PC-3 (cell line): ENCODE results near the gene CST11. TPM values are rescaled to one million over a fixed set of nuclear protein-coding genes. Genes with fewer than 3 reads are reported as not detected.

ENCODE experiments used
- ATAC-seq: fragments of 200-7000 bp; cut with Tn5 transposase; 2 replicates; pipeline ENCODE4 v1.9.1; 2020; ENCODE audit warnings: mild to moderate bottlenecking, moderate library complexity
- BruUV-seq: library from RNA; stranded (reverse); fragments of 400-500 nt; replicated peaks from 2 replicates; lab custom pipeline; 2021; lab: Mats Ljungman, UMichigan
- CTCF ChIA-PET: fragments of 300-600 bp; sonication (Branson Sonifier 250); formaldehyde crosslinking; loops from one replicate; lab custom pipeline; 2022; ENCODE audit warnings: antibody characterized with exemption; lab: Charles Lee
- POLR2A ChIA-PET: fragments of 300-600 bp; sonication (Branson Sonifier 250); formaldehyde crosslinking; loops from one replicate; lab custom pipeline; 2022; ENCODE audit warnings: antibody characterized with exemption; ENCODE audit not compliant: unreplicated experiment; lab: Charles Lee
- DNase-seq: peaks from one replicate; pipeline ENCODE4 v3.0.0-alpha.2; 2015
- H2AFZ ChIP-seq: fragments of 300-600 bp; sonication (generic); 2 replicates; pipeline ENCODE4 v1.6.0; 2016; ENCODE audit warnings: antibody characterized with exemption, low read length
- H3F3A ChIP-seq: fragments of 300-600 bp; sonication (generic); one replicate; pipeline ENCODE4 v1.6.0; 2017; ENCODE audit warnings: antibody characterized with exemption, low read length, control low read depth, mild to moderate bottlenecking; ENCODE audit not compliant: unreplicated experiment
- H3K27ac ChIP-seq: fragments of 300-600 bp; sonication (generic); 2 replicates; pipeline ENCODE4 v1.5.1; 2016; ENCODE audit warnings: mild to moderate bottlenecking, low read length
- H3K27me3 ChIP-seq: fragments of 300-600 bp; sonication (generic); 2 replicates; pipeline ENCODE4 v1.6.1; 2016; ENCODE audit warnings: low read length, mixed read lengths
- H3K36me3 ChIP-seq: fragments of 300-600 bp; sonication (generic); 2 replicates; pipeline ENCODE4 v1.6.1; 2016; ENCODE audit warnings: low read depth, mixed run types, low read length, mixed read lengths
- H3K4me1 ChIP-seq: fragments of 300-600 bp; sonication (generic); 2 replicates; pipeline ENCODE4 v1.5.1; 2016; ENCODE audit warnings: low read length; ENCODE audit not compliant: insufficient read depth
- H3K4me2 ChIP-seq: fragments of 300-600 bp; sonication (generic); 2 replicates; pipeline ENCODE4 v1.6.0; 2016; ENCODE audit warnings: low read length
- H3K4me3 ChIP-seq: fragments of 300-600 bp; sonication (generic); 2 replicates; pipeline ENCODE4 v1.5.1; 2016; ENCODE audit warnings: mild to moderate bottlenecking, low read length, mixed read lengths
- H3K79me2 ChIP-seq: fragments of 300-600 bp; sonication (generic); 2 replicates; pipeline ENCODE4 v1.6.1; 2017; ENCODE audit warnings: low read length, mixed read lengths
- H3K9ac ChIP-seq: fragments of 300-600 bp; sonication (generic); 2 replicates; pipeline ENCODE4 v1.6.0; 2016; ENCODE audit warnings: mild to moderate bottlenecking, low read length
- H3K9me2 ChIP-seq: fragments of 300-600 bp; sonication (generic); replicated peaks from 2 replicates; pipeline ENCODE4 v1.6.1; 2016; ENCODE audit warnings: mixed run types, low read length, mixed read lengths
- H3K9me3 ChIP-seq: fragments of 300-600 bp; sonication (generic); 2 replicates; pipeline ENCODE4 v1.6.1; 2016; ENCODE audit warnings: low read length, mixed read lengths
- H4K20me1 ChIP-seq: fragments of 300-600 bp; sonication (generic); 2 replicates; pipeline ENCODE4 v1.6.1; 2016; ENCODE audit warnings: low read length, mixed read lengths
- CTCF ChIP-seq: fragments of 300-600 bp; sonication (generic); conservative IDR thresholded peaks from 2 replicates; pipeline ENCODE4 v1.5.1; 2017; ENCODE audit warnings: antibody characterized with exemption, low read depth, mild to moderate bottlenecking, low read length
- EZH2 ChIP-seq: fragments of 300-600 bp; sonication (generic); IDR thresholded peaks from one replicate; pipeline ENCODE4 v1.6.1; 2017; ENCODE audit warnings: antibody characterized with exemption, mild to moderate bottlenecking, low read length; ENCODE audit not compliant: unreplicated experiment
- EZH2phosphoT487 ChIP-seq: fragments of 300-600 bp; sonication (generic); IDR thresholded peaks from 2 replicates; pipeline ENCODE4 v1.6.1; 2018; ENCODE audit warnings: mild to moderate bottlenecking, antibody characterized with exemption, low read length, borderline replicate concordance
- intact Hi-C: fragments of 100-400 bp; cut with micrococcal nuclease; formaldehyde crosslinking; loops from 2 replicates; pipeline ENCODE4 v1.9.0; 2023
- total RNA-seq: library from RNA; depleted of rRNA; stranded (reverse); fragments of >200 nt; gene quantifications from 2 replicates; pipeline ENCODE4 v1.2.3, GENCODE V29; 2014

The CST11 gene
- total RNA-seq, 1 experiment from 2014 or later, result not detected

DNA sequence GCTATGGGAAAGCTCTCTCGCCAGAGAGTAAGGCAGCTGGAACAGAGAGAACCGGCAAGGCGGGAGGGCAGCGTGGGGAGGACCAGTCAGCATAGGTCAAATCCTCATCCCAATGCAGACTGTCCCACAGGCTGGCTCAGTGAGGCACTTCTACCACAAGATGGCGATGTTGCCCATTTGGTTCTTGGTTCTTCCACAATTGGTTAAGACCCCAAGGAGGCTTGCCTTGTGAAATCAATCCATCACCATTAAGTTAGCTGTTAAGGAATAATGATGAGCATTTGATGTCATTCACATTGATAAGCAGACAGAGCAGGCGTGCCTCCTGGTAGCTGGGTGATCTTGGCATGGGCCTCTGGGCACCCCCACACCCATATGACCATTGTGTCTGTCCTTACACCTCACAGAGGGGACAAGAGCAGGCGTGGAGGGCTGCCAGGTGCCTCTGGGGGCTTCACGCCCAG, 10.8 kb downstream of the CST11 start:
- H3K4me3 ChIP-seq, result no peak overlapping the region
- no peaks in the 10 kb centered on the region for H3K9me3 ChIP-seq
- H3K4me2 ChIP-seq, result no peak overlapping the region
- H3K79me2 ChIP-seq, result no peaks in the 10 kb centered on the region
- no peaks in the 10 kb centered on the region; the same call in 1 of the 2 replicates for H3K27me3 ChIP-seq
- H3K9me2 ChIP-seq, result no peaks in the 10 kb centered on the region
- CTCF ChIA-PET, result interaction anchor here (0.6 kb wide), 1 partner anchor 92 kb away, joined by 3 read pairs; no protein-coding TSS in a partner anchor
- H4K20me1 ChIP-seq, result no peaks in the 10 kb centered on the region
- H3K36me3 ChIP-seq, result no peaks in the 10 kb centered on the region
- TF ChIP-seq EZH2, result no peak
- peak; percentile 97 for TF ChIP-seq CTCF
- TF ChIP-seq EZH2phosphoT487, result no peak
- H2AFZ ChIP-seq, result no peak overlapping the region
- DNase-seq (peak; percentile 94), ATAC-seq (peak; percentile 87)
- intact Hi-C loops, result loop anchor here (1.0 kb wide), 1 partner anchor 164 kb away; no protein-coding TSS in a partner anchor
- H3F3A ChIP-seq, result no peaks in the 10 kb centered on the region
- BruUV-seq, result no TSS peak
- no peak overlapping the region for H3K9ac ChIP-seq
- peaks cover 10% of the 10 kb centered on the region for H3K4me1 ChIP-seq
- POLR2A ChIA-PET, result no interaction called here
- no peak overlapping the region for H3K27ac ChIP-seq

GRCh38 chr20:23440004-23440403, 12.7 kb downstream of the CST11 start:
- H3K9me2 ChIP-seq, result no peaks in the 10 kb centered on the region
- no peaks in the 10 kb centered on the region for H3F3A ChIP-seq
- no peak overlapping the region for H3K4me3 ChIP-seq
- ChIA-PET CTCF (no interaction called here), POLR2A (no interaction called here)
- no peaks in the 10 kb centered on the region for H3K4me1 ChIP-seq
- H3K27me3 ChIP-seq, result peaks cover 8% of the 10 kb centered on the region
- no peaks in the 10 kb centered on the region for H3K79me2 ChIP-seq
- intact Hi-C loops, result no loop called here
- DNase-seq (no peak), ATAC-seq (no peak)
- no peaks in the 10 kb centered on the region for H3K36me3 ChIP-seq
- H2AFZ ChIP-seq, result no peak overlapping the region
- H3K27ac ChIP-seq, result no peak overlapping the region
- TF ChIP-seq EZH2phosphoT487 (no peak), EZH2 (no peak), CTCF (no peak)
- no peak overlapping the region for H3K9ac ChIP-seq
- no TSS peak for BruUV-seq
- no peak overlapping the region for H3K4me2 ChIP-seq
- H4K20me1 ChIP-seq, result no peaks in the 10 kb centered on the region
- no peaks in the 10 kb centered on the region for H3K9me3 ChIP-seq

DNA sequence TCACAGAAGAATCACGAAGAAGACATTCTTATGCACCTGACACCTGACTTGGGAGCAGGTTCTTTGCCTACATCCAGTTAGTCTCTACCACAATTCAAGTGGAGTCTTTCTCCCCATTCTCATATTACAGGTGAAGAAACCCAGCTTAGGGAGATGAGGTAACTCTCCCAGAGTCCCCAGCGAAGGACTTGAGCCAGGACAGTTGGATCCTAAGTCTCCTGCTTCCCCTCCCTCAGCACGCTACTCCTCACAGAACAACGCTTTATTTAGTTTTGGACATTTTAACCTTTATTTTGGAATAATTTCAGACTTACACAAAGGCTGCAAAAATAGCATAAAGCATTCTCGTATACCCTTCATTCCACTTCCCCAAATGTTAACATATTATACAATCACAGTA, 14.0 kb downstream of the CST11 start:
- Histone ChIP-seq H3F3A (no peaks in the 10 kb centered on the region), H3K27ac (no peak overlapping the region), H3K4me2 (no peak overlapping the region), H2AFZ (no peak overlapping the region), H4K20me1 (no peaks in the 10 kb centered on the region), H3K9me2 (no peaks in the 10 kb centered on the region), H3K36me3 (no peaks in the 10 kb centered on the region), H3K9ac (no peak overlapping the region), H3K27me3 (peaks cover 8% of the 10 kb centered on the region), H3K4me3 (no peak overlapping the region), H3K79me2 (no peaks in the 10 kb centered on the region), H3K4me1 (no peaks in the 10 kb centered on the region), H3K9me3 (no peaks in the 10 kb centered on the region)
- intact Hi-C loops, result no loop called here
- no TSS peak for BruUV-seq
- CTCF ChIA-PET, result no interaction called here
- TF ChIP-seq EZH2, result no peak
- no peak for TF ChIP-seq CTCF
- TF ChIP-seq EZH2phosphoT487, result no peak
- DNase-seq, result no peak
- POLR2A ChIA-PET, result no interaction called here
- no peak for ATAC-seq
